Left lung (tissue), 10 donors: Measurements from ENCODE around the gene OR9G1. TPM values are rescaled to one million over a fixed set of nuclear protein-coding genes. Genes with fewer than 3 reads are reported as not detected.

Source experiments
- ATAC-seq: fragments of 200-7000 bp; cut with Tn5 transposase; one replicate; pipeline ENCODE4 v1.9.1; 2020; ENCODE audit warnings: moderate library complexity
- DNase-seq, 4 donors: peaks; one replicate each; pipeline ENCODE4 v3.0.0-alpha.2; 2013 to 2020
- H3K27ac ChIP-seq, 2 donors: fragments of 200-600 bp; sonication (generic) in 1 of 2; one replicate each; pipeline versions ENCODE4 v1.5.0 to v1.8.0; 2020 to 2021
- H3K27me3 ChIP-seq, 2 donors: fragments of 200-600 bp; sonication (generic) in 1 of 2; one replicate each; pipeline versions ENCODE4 v1.5.0 to v1.8.0; 2020 to 2021
- H3K36me3 ChIP-seq, 2 donors: fragments of 200-600 bp; sonication (generic) in 1 of 2; one replicate each; pipeline versions ENCODE4 v1.5.0 to v1.8.0; 2020 to 2021
- H3K4me1 ChIP-seq, 2 donors: fragments of 200-600 bp; one replicate each; pipeline ENCODE4 v1.8.0; 2021
- H3K4me3 ChIP-seq, 2 donors: fragments of 200-600 bp; sonication (generic) in 1 of 2; one replicate each; pipeline versions ENCODE4 v1.5.0 to v1.8.0; 2020 to 2021; ENCODE audit warnings: mild to moderate bottlenecking in 1 of 2
- H3K9me3 ChIP-seq, 2 donors: fragments of 200-600 bp; sonication (generic) in 1 of 2; one replicate each; pipeline versions ENCODE4 v1.5.0 to v1.8.0; 2020 to 2021
- CTCF ChIP-seq, 2 donors: fragments of 200-600 bp; sonication (generic) in 1 of 2; IDR thresholded peaks; one replicate each; pipeline versions ENCODE4 v1.5.0 to v1.8.0; 2021; ENCODE audit warnings: antibody characterized with exemption in 2 of 2
- intact Hi-C, 2 donors: fragments of 100-400 bp; cut with DNase I; formaldehyde crosslinking; loops; one replicate each; pipeline versions ENCODE4 v1.11.2 to v1.14.2; 2022
- microRNA-seq, 2 donors: library from miRNA; unstranded; fragments of <30 nt; microRNA quantifications; one replicate each; pipeline ENCODE4, GENCODE V29; 2019
- polyA plus RNA-seq, 6 donors: library from polyadenylated mRNA; unstranded; fragments of 120-200 nt; gene quantifications; one replicate each; pipeline ENCODE4 v1.2.1, GENCODE V29; 2013; ENCODE audit not compliant: insufficient read length in 6 of 6
- total RNA-seq, 2 donors: library from RNA; stranded (reverse); fragmentation: NEBNext Ultra II Directional; extraction: Animal tissue kit (Norgen Biotek cat#: 25700); gene quantifications; one replicate each; pipeline ENCODE4 v1.2.1, GENCODE V29; 2021
- donor health status: DM: no; HTN: yes; CAD: no.
- donor health status: DM: no; HTN: no; CAD: no.

The OR9G1 gene
- total and polyA plus RNA-seq, 8 donors: not detected

GRCh38 chr11:56748597-56748996, 49.7 kb downstream of the OR9G1 start, which contains the start of gene OR9G4:
TSS of gene OR9G4 (minus strand) at chr11:56748697. CDS start at chr11:56743766, 4,931 bp downstream.
- H3K4me1 ChIP-seq: no peaks in the 10 kb centered on the region
- intact Hi-C loops: no loop called here
- no peaks in the 10 kb centered on the region for H3K9me3 ChIP-seq
- no peaks in the 10 kb centered on the region for H3K27me3 ChIP-seq
- H3K36me3 ChIP-seq: no peaks in the 10 kb centered on the region
- no peak within 1 kb of the TSS for H3K27ac ChIP-seq
- no peak for ATAC-seq
- no peak within 1 kb of the TSS for H3K4me3 ChIP-seq
- TF ChIP-seq CTCF (IDR thresholded peaks at IDR 0.05): no peak
- no peak for DNase-seq

- Histone ChIP-seq H3K4me3 (no peak overlapping the region), H3K4me1 (no peaks in the 10 kb centered on the region), H3K27ac (no peak overlapping the region), H3K36me3 (no peaks in the 10 kb centered on the region), H3K27me3 (no peaks in the 10 kb centered on the region), H3K9me3 (no peaks in the 10 kb centered on the region)
- intact Hi-C loops: no loop called here
- ATAC-seq (no peak), DNase-seq (no peak)
- TF ChIP-seq CTCF (IDR thresholded peaks at IDR 0.05): no peak
These were observed 51.3 kb downstream of the OR9G1 start for GRCh38 chr11:56750190-56750589.

- ATAC-seq (no peak), DNase-seq (no peak)
- no peak for TF ChIP-seq CTCF (IDR thresholded peaks at IDR 0.05)
- no peaks in the 10 kb centered on the region for H3K4me1 ChIP-seq
- H3K36me3 ChIP-seq: no peaks in the 10 kb centered on the region
- no peak overlapping the region for H3K4me3 ChIP-seq
- H3K27ac ChIP-seq: no peak overlapping the region
- H3K9me3 ChIP-seq: no peaks in the 10 kb centered on the region
- intact Hi-C loops: no loop called here
- H3K27me3 ChIP-seq: no peaks in the 10 kb centered on the region
These were observed 52.6 kb downstream of the OR9G1 start for GRCh38 chr11:56751480-56751879.

Small RNA genes within 50 kb of the gene (microRNA-seq; reads per million reads assigned to microRNA genes)
- gene MIR6128: 0 reads per million in 2 donors

Other genes with a start within 250 kb of the OR9G1 start
- not detected for gene OR5M3, start 225.7 kb upstream of the OR9G1 start, total RNA-seq
- not detected for gene OR5M3, start 225.7 kb upstream of the OR9G1 start, polyA plus RNA-seq
- gene OR5M8, start 207.7 kb upstream of the OR9G1 start, total RNA-seq: not detected
- gene OR5M8, start 207.7 kb upstream of the OR9G1 start, polyA plus RNA-seq: not detected
- gene OR5M11, start 155.8 kb upstream of the OR9G1 start, total RNA-seq: not detected
- not detected for gene OR5M11, start 155.8 kb upstream of the OR9G1 start, polyA plus RNA-seq
- not detected for gene OR5M10, start 121.4 kb upstream of the OR9G1 start, total RNA-seq
- gene OR5M10, start 121.4 kb upstream of the OR9G1 start, polyA plus RNA-seq: not detected
- not detected for gene OR5M1, start 84.2 kb upstream of the OR9G1 start, total RNA-seq
- not detected for gene OR5M1, start 84.2 kb upstream of the OR9G1 start, polyA plus RNA-seq
- gene OR5AP2, start 56.7 kb upstream of the OR9G1 start, total RNA-seq: not detected
- not detected for gene OR5AP2, start 56.7 kb upstream of the OR9G1 start, polyA plus RNA-seq
- gene OR5AR1, start 35.4 kb upstream of the OR9G1 start, total RNA-seq: not detected
- not detected for gene OR5AR1, start 35.4 kb upstream of the OR9G1 start, polyA plus RNA-seq
- gene OR9G4, start 49.6 kb downstream of the OR9G1 start, total RNA-seq: not detected
- gene OR9G4, start 49.6 kb downstream of the OR9G1 start, polyA plus RNA-seq: not detected